ENCODE results near the gene USP9X.

GRCh38 chrX:41177297-41177696, 92.1 kb downstream of the USP9X start:
- TF ChIP-seq POLR2AphosphoS5 (IDR thresholded peaks at IDR 0.05; ENCODE audit: low read depth) (no peak), CTCF (conservative IDR thresholded peaks at IDR 0.05; ENCODE audit: low read depth in 2 of 2) (no peak), EZH2 (IDR thresholded peaks at IDR 0.05; ENCODE audit: low read depth, unreplicated experiment) (no peak), ETS1 (IDR thresholded peaks at IDR 0.05) (no peak), JUNB (IDR thresholded peaks at IDR 0.05; ENCODE audit: unreplicated experiment) (no peak), REST (IDR thresholded peaks at IDR 0.05; ENCODE audit: unreplicated experiment) (no peak)
